GM18951 (cell line): ENCODE data around the gene FGD3.

ENCODE experiments used
- POLR2A ChIP-seq: IDR thresholded peaks from 4 replicates; pipeline ENCODE4 v1.6.1; 2011; ENCODE audit warnings: mild to moderate bottlenecking; ENCODE audit not compliant: insufficient read length, insufficient read depth; ENCODE audit errors: extremely low read depth
- in situ Hi-C: fragments of 300-500 bp; cut with MboI; formaldehyde crosslinking; loops from one replicate; pipeline ENCODE4 v1.12.0; 2022; ENCODE audit warnings: low sequenced_read_pairs, mixed read lengths, inconsistent platforms; ENCODE audit not compliant: unreplicated experiment

The FGD3 gene

GRCh38 chr9:92948038-92948534 lies 763 bp downstream of the FGD3 start:
- in situ Hi-C loops = no loop called here
- TF ChIP-seq POLR2A = no peak

- no peak for TF ChIP-seq POLR2A
- in situ Hi-C loops = no loop called here
Observed at GRCh38 chr9:92948632-92949031, 1.3 kb downstream of the FGD3 start.

GRCh38 chr9:92949266-92949982 lies 2.1 kb downstream of the FGD3 start:
- no peak for TF ChIP-seq POLR2A
- in situ Hi-C loops = no loop called here

- no peak for TF ChIP-seq POLR2A
- in situ Hi-C loops = no loop called here
Observed at GRCh38 chr9:92950359-92950955, 3.1 kb downstream of the FGD3 start.

GRCh38 chr9:92952906-92953610 lies 5.7 kb downstream of the FGD3 start:
- in situ Hi-C loops = no loop called here
- TF ChIP-seq POLR2A = no peak

GRCh38 chr9:92954049-92954861 lies 6.9 kb downstream of the FGD3 start:
- TF ChIP-seq POLR2A = no peak
- in situ Hi-C loops = no loop called here

GRCh38 chr9:92954886-92955285 lies 7.6 kb downstream of the FGD3 start:
- no peak for TF ChIP-seq POLR2A
- in situ Hi-C loops = no loop called here

GRCh38 chr9:92960561-92961290 lies 13.4 kb downstream of the FGD3 start:
- no peak for TF ChIP-seq POLR2A
- in situ Hi-C loops = no loop called here

- in situ Hi-C loops = no loop called here
- no peak for TF ChIP-seq POLR2A
Observed at GRCh38 chr9:92961627-92962302, 14.4 kb downstream of the FGD3 start.

- TF ChIP-seq POLR2A = no peak
- in situ Hi-C loops = no loop called here
Observed at GRCh38 chr9:92962303-92962649, 15.0 kb downstream of the FGD3 start.

- TF ChIP-seq POLR2A = no peak
- in situ Hi-C loops = no loop called here
Observed at GRCh38 chr9:92962846-92963245, 15.5 kb downstream of the FGD3 start.
